GM19043 (cell line): ENCODE results near the gene GTPBP3.

Experiments
- ATAC-seq: cut with Tn5 transposase; IDR thresholded peaks from one replicate; pipeline ENCODE4 v1.9.1; 2021; ENCODE audit warnings: low read depth; ENCODE audit not compliant: unreplicated experiment

GTPBP3 gene

DNA sequence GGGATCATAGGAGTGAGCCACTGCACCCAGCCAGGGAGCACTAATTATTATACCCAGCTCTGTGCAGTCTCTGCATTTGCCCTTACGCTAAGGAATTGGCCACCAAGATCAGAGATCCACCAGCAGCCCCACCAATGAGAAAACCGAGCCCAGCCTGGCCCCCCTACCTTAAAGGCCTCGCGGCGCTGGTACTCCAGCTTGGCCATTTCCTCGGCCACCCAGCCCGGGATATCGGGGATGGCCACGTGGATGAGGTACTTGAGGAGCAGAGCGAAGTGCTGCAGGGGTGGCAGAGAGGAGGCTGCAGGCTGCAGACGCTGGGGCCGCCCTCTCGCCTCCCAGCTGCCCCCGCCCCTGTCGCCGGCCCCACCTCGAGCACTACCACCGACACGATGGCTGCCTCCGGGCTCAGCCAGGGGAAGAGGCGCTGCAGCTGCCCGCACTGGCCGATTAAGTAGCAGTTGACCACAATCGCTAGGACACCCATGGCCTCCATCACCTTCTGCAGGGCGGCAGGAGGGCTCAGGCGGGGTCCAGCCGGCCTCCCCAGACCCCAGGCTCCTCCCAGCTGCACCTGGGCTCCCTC lies 10.2 kb upstream of the GTPBP3 start:
- no peak for ATAC-seq

GRCh38 chr19:17327654-17328516 lies 9.5 kb upstream of the GTPBP3 start:
- no peak for ATAC-seq

- no peak for ATAC-seq
These were observed 8.6 kb upstream of the GTPBP3 start for GRCh38 chr19:17328517-17329365.

- no peak for ATAC-seq
These were observed 7.7 kb upstream of the GTPBP3 start for GRCh38 chr19:17329366-17330261.

GRCh38 chr19:17330262-17331044 lies 6.9 kb upstream of the GTPBP3 start:
- no peak for ATAC-seq

- ATAC-seq = no peak
These were observed 6.3 kb upstream of the GTPBP3 start for GRCh38 chr19:17331045-17331558.

GRCh38 chr19:17332360-17332676 lies 5.0 kb upstream of the GTPBP3 start:
- ATAC-seq = no peak

- ATAC-seq = no peak
These were observed 4.4 kb upstream of the GTPBP3 start for GRCh38 chr19:17332677-17333581.

DNA sequence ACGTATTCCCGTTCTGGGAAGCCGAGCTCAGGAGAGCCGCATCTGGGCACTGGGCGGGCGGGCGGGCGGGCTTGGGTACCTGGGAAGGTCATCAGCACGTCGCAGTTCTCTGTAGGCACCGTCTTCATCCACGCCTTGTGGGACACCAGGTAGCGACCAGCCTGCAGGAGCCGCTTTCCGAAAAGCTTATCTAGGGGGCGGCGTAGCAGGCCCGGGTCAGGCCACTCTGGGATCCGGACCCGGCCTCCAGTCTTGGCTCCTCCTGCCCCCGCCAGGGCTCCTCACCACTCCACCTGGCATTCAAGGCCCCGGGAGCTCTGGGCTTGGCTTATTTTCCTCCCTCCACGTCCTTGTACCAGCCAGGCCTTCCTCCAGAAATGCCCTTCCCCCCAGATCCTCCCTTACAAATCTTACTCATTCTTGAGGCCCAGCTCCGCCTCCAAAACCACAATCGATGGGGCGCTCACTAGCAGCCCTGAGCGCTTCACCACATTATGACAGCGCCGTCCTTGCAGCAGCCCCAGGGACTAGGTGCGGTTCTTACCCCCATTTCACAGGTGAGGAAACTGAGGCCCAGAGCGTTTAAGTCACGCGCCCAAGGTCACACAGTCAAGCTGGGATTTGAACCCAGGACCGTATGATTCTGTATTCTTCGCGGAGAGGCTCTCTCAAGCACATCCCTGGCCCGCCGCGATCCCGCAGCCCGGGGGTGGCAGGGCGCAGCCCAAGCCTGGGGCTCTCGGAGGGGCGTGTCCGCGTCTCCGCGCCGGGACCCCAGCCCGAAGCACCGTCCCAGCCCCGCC lies 3.5 kb upstream of the GTPBP3 start:
- ATAC-seq = no peak

- ATAC-seq = no peak
These were observed 2.6 kb upstream of the GTPBP3 start, which contains the start of gene ANO8 for GRCh38 chr19:17334414-17335409. Gene ANO8, minus strand, starts transcription at chr19:17334855. Its CDS starts 185 bp downstream, at chr19:17334670.

- no peak for ATAC-seq
These were observed 1.8 kb upstream of the GTPBP3 start for GRCh38 chr19:17335575-17335974.

GRCh38 chr19:17337675-17338432 lies 501 bp downstream of the GTPBP3 start:
- ATAC-seq = no peak

- no peak for ATAC-seq
These were observed 1.2 kb downstream of the GTPBP3 start for GRCh38 chr19:17338433-17339078.

GRCh38 chr19:17339088-17339741 lies 1.9 kb downstream of the GTPBP3 start:
- ATAC-seq = no peak
